IMR-90 (cell line): ENCODE results near the gene ATIC. TPM values are rescaled to one million over a fixed set of nuclear protein-coding genes. Genes with fewer than 3 reads are reported as not detected.

Source experiments
- ATAC-seq: fragments of 200-7000 bp; cut with Tn5 transposase; 2 replicates; pipeline ENCODE4 v1.9.1; 2020; ENCODE audit warnings: low read depth, mild to moderate bottlenecking, moderate library complexity
- BruUV-seq: library from RNA; stranded (reverse); fragments of 400-500 nt; replicated peaks from 2 replicates; lab custom pipeline; 2021; lab: Mats Ljungman, UMichigan
- CTCF ChIA-PET: fragments of 300-600 bp; formaldehyde crosslinking; extraction: SDS; loops from one replicate; lab custom pipeline; 2021; ENCODE audit warnings: antibody characterized with exemption; lab: Yijun Ruan, JAX
- POLR2A ChIA-PET: fragments of 300-600 bp; sonication (Branson Sonifier 250); formaldehyde crosslinking; loops from one replicate; lab custom pipeline; 2022; ENCODE audit warnings: antibody characterized with exemption; ENCODE audit not compliant: unreplicated experiment; lab: Charles Lee
- DNase-seq: peaks from one replicate; pipeline ENCODE4 v3.0.0; 2013
- H2AFZ ChIP-seq: replicated peaks from 2 replicates; pipeline ENCODE3; 2013; ENCODE audit warnings: low read length, mild to moderate bottlenecking; ENCODE audit not compliant: poor library complexity
- H2AK5ac ChIP-seq: 2 replicates; pipeline ENCODE4 v1.6.1; 2013; ENCODE audit warnings: low read depth, low read length, inconsistent platforms
- H2AK9ac ChIP-seq: replicated peaks from 2 replicates; pipeline ENCODE3; 2013; ENCODE audit warnings: mild to moderate bottlenecking, low read depth, low read length, moderate library complexity; ENCODE audit not compliant: poor library complexity
- H2BK120ac ChIP-seq: 2 replicates; pipeline ENCODE4 v1.6.1; 2013; ENCODE audit warnings: low read depth, low read length, inconsistent platforms
- H2BK15ac ChIP-seq: 3 replicates; pipeline ENCODE4 v1.6.1; 2013; ENCODE audit warnings: low read depth, low read length, inconsistent platforms
- H2BK20ac ChIP-seq: 2 replicates; pipeline ENCODE4 v1.6.1; 2013; ENCODE audit warnings: low read depth, mild to moderate bottlenecking, inconsistent platforms, low read length, moderate library complexity
- H2BK5ac ChIP-seq: 2 replicates; pipeline ENCODE4 v1.6.1; 2013; ENCODE audit warnings: mild to moderate bottlenecking, low read depth, low read length, inconsistent platforms; ENCODE audit not compliant: poor library complexity, severe bottlenecking
- H3K14ac ChIP-seq: replicated peaks from 2 replicates; pipeline ENCODE4 v1.6.1; 2013; ENCODE audit warnings: low read depth, low read length, inconsistent platforms
- H3K18ac ChIP-seq: 2 replicates; pipeline ENCODE4 v1.6.1; 2013; ENCODE audit warnings: low read depth, low read length, control low read depth
- H3K23ac ChIP-seq: 2 replicates; pipeline ENCODE4 v1.6.1; 2013; ENCODE audit warnings: low read depth, low read length, inconsistent platforms
- H3K27ac ChIP-seq: 2 replicates; pipeline ENCODE4 v1.5.1; 2013; ENCODE audit warnings: mild to moderate bottlenecking, control low read depth, low read length; ENCODE audit not compliant: insufficient read depth
- H3K27me3 ChIP-seq: 2 replicates; pipeline ENCODE4 v1.6.1; 2013; ENCODE audit warnings: low read length; ENCODE audit not compliant: control insufficient read depth, insufficient read depth
- H3K36me3 ChIP-seq: 2 replicates; pipeline ENCODE4 v1.6.1; 2013; ENCODE audit warnings: low read length, mixed read lengths; ENCODE audit not compliant: control insufficient read depth, insufficient read depth
- H3K4ac ChIP-seq: 2 replicates; pipeline ENCODE4 v1.6.1; 2013; ENCODE audit warnings: low read depth, low read length, inconsistent platforms
- H3K4me1 ChIP-seq: 2 replicates; pipeline ENCODE4 v1.6.1; 2013; ENCODE audit warnings: low read length, mixed read lengths; ENCODE audit not compliant: control insufficient read depth, insufficient read depth
- H3K4me2 ChIP-seq: 2 replicates; pipeline ENCODE4 v1.6.1; 2013; ENCODE audit warnings: low read depth, mild to moderate bottlenecking, control low read depth, low read length, moderate library complexity
- H3K4me3 ChIP-seq: 2 replicates; pipeline ENCODE4 v1.5.1; 2013; ENCODE audit warnings: low read depth, mild to moderate bottlenecking, control low read depth, low read length, moderate library complexity; ENCODE audit not compliant: insufficient read depth
- H3K56ac ChIP-seq: 2 replicates; pipeline ENCODE4 v1.6.1; 2013; ENCODE audit warnings: low read length, inconsistent platforms; ENCODE audit not compliant: insufficient read depth; ENCODE audit errors: extremely low read depth
- H3K79me1 ChIP-seq, 2 experiments: 2 replicates each; pipeline ENCODE4 v1.6.1; 2013; ENCODE audit warnings: low read length in 2 of 2, inconsistent platforms in 1 of 2, low read depth in 1 of 2
- H3K9ac ChIP-seq: 2 replicates; pipeline ENCODE4 v1.6.1; 2013; ENCODE audit warnings: low read depth, low read length, control low read depth
- H3K9me1 ChIP-seq: 2 replicates; pipeline ENCODE4 v1.6.1; 2013; ENCODE audit warnings: low read length, inconsistent platforms; ENCODE audit not compliant: insufficient read depth
- H3K9me3 ChIP-seq: 2 replicates; pipeline ENCODE4 v1.6.1; 2013; ENCODE audit warnings: low read length; ENCODE audit not compliant: control insufficient read depth, insufficient read depth
- H4K20me1 ChIP-seq: 2 replicates; pipeline ENCODE4 v1.6.1; 2013; ENCODE audit warnings: low read length, inconsistent platforms; ENCODE audit not compliant: insufficient read depth
- H4K5ac ChIP-seq: 2 replicates; pipeline ENCODE4 v1.6.1; 2013; ENCODE audit warnings: mild to moderate bottlenecking, low read depth, low read length, control low read depth
- H4K8ac ChIP-seq, 2 experiments: 2 replicates each; pipeline ENCODE4 v1.6.1; 2013; ENCODE audit warnings: low read depth in 2 of 2, low read length in 2 of 2, control low read depth in 1 of 2, inconsistent platforms in 1 of 2
- H4K91ac ChIP-seq: 2 replicates; pipeline ENCODE4 v1.6.1; 2013; ENCODE audit warnings: low read depth, low read length, inconsistent platforms; ENCODE audit not compliant: insufficient read depth
- BHLHE40 ChIP-seq: fragments of 150-350 bp; IDR thresholded peaks from 2 replicates; pipeline ENCODE4 v1.6.1; 2016; ENCODE audit warnings: mild to moderate bottlenecking, low read depth, low read length
- CHD1 ChIP-seq: IDR thresholded peaks from 2 replicates; pipeline ENCODE4 v1.6.1; 2012; ENCODE audit warnings: low read depth, low read length, improper control_type of control experiment
- CTCF ChIP-seq: conservative IDR thresholded peaks from 2 replicates; pipeline ENCODE4 v1.5.1; 2012; ENCODE audit warnings: mild to moderate bottlenecking, low read depth, low read length, improper control_type of control experiment
- ELK1 ChIP-seq: fragments of 150-350 bp; IDR thresholded peaks from 2 replicates; pipeline ENCODE4 v1.6.1; 2016; ENCODE audit warnings: low read depth, mild to moderate bottlenecking, low read length, moderate library complexity, borderline replicate concordance
- MAFK ChIP-seq: IDR thresholded peaks from 2 replicates; pipeline ENCODE4 v1.6.1; 2012; ENCODE audit warnings: low read depth, low read length, improper control_type of control experiment
- RAD21 ChIP-seq: IDR thresholded peaks from 2 replicates; pipeline ENCODE4 v1.6.1; 2012; ENCODE audit warnings: low read length, improper control_type of control experiment
- RCOR1 ChIP-seq: IDR thresholded peaks from 2 replicates; pipeline ENCODE4 v1.6.1; 2012; ENCODE audit warnings: mild to moderate bottlenecking, low read length, improper control_type of control experiment; ENCODE audit not compliant: insufficient replicate concordance
- RFX5 ChIP-seq: IDR thresholded peaks from 2 replicates; pipeline ENCODE4 v1.8.0; 2012; ENCODE audit warnings: low read depth, mild to moderate bottlenecking, low read length, moderate library complexity
- USF2 ChIP-seq: fragments of 150-350 bp; IDR thresholded peaks from 2 replicates; pipeline ENCODE4 v1.6.1; 2017; ENCODE audit warnings: mild to moderate bottlenecking, antibody characterized with exemption, low read length, low read depth
- WGBS, 2 experiments: methylation state at CpG; one replicate each; pipeline versions ENCODE4 v1.1.5 to v1.1.7; 2013; ENCODE audit warnings: missing lambda C conversion rate in 2 of 2; ENCODE audit not compliant: insufficient read length in 1 of 2; ENCODE audit errors: extremely low coverage in 2 of 2; 5-methylcytosine and 5-hydroxymethylcytosine counted together
- dilution Hi-C: fragments of 300-500 bp; cut with HindIII; formaldehyde crosslinking; loops from one replicate; pipeline ENCODE4 v1.14.3; 2018; ENCODE audit warnings: low sequenced_read_pairs; ENCODE audit not compliant: unreplicated experiment
- in situ Hi-C: fragments of 300-500 bp; cut with MboI; formaldehyde crosslinking; loops from 3 replicates; pipeline ENCODE4 v1.14.3; 2019; ENCODE audit warnings: low sequenced_read_pairs, inconsistent platforms, mixed read lengths
- intact Hi-C: fragments of 100-400 bp; cut with micrococcal nuclease; formaldehyde crosslinking; loops from 2 replicates; pipeline ENCODE4 v1.10.0; 2022
- polyA plus RNA-seq, 3 experiments: library from polyadenylated mRNA; depleted of rRNA; stranded (reverse); fragments of >200 nt; gene quantifications; 2 replicates each; pipeline ENCODE4 v1.2.3, GENCODE V29; 2012; ENCODE audit warnings: low replicate concordance in 1 of 3
- total RNA-seq: library from RNA; depleted of rRNA; stranded (reverse); fragments of >200 nt; gene quantifications from 2 replicates; pipeline ENCODE4 v1.2.3, GENCODE V29; 2012

Gene ATIC
- total and polyA plus RNA-seq, 2 of the 4 experiments (the other 2 are of a cell fraction), result 30.5 to 101 TPM

DNA sequence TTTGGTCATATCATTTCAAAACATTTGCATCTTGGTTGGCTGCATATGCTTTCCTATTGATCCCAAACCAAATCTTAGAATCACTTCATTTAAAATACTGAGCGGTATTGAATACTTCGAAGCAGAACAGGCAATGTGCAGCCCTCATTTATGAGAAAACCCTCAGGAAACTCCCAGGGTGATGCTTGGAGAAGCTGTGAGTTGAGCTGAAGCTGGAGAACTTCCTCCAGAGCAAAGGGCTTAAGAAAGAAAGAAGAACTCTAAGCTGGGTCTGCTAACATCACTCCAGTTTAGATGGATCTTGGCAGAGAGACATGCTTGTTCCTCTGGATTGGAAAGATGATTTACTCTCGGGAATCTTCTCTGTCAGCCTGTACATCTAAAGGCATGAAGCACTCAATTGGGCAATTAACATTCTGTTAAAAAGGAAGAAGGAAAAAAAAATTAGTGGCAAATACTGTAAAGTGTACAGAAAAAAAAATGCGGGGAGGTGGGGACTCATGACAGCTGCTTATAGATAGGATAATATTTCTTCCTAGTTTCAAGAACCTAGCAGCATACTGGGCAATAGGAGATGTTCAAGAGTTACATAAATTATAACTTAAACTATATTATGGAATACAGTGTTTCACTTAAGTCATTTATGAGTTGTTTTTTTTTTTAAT, 49.5 kb downstream of the ATIC start:
- CTCF ChIA-PET, result interaction anchor here (0.6 kb wide), 1 partner anchor 1157 kb away, joined by 3 read pairs; no protein-coding TSS in a partner anchor
- TF ChIP-seq RCOR1 (no peak), USF2 (no peak), CTCF (no peak), RAD21 (no peak), ELK1 (no peak), MAFK (no peak), CHD1 (no peak), BHLHE40 (no peak), RFX5 (no peak)
- no peak overlapping the region for H2BK5ac ChIP-seq
- H3K4me2 ChIP-seq, result no peak overlapping the region
- no peak overlapping the region for H2AK9ac ChIP-seq
- H3K79me1 ChIP-seq, result peaks cover 8 to 12% of the 10 kb centered on the region in 2 experiments; a peak in 2 of 4 replicates
- no peak overlapping the region for H3K9ac ChIP-seq
- H3K36me3 ChIP-seq, result peaks cover 54% of the 10 kb centered on the region
- H2BK120ac ChIP-seq, result no peak overlapping the region
- POLR2A ChIA-PET, result no interaction called here
- H2BK20ac ChIP-seq, result no peak overlapping the region
- no peaks in the 10 kb centered on the region for H3K27me3 ChIP-seq
- H4K91ac ChIP-seq, result no peak overlapping the region
- no peak overlapping the region for H4K8ac ChIP-seq
- ATAC-seq (no peak), DNase-seq (peak; percentile 8)
- H3K4ac ChIP-seq, result no peak overlapping the region
- peaks cover 22% of the 10 kb centered on the region for H4K20me1 ChIP-seq
- no CpG with 5 or more reads among the region's 4 CpGs for WGBS, 2 experiments
- no peak overlapping the region for H3K14ac ChIP-seq
- intact Hi-C loops, result no loop called here
- TSS peak; percentile 100 for BruUV-seq
- no peak overlapping the region for H2AK5ac ChIP-seq
- dilution Hi-C loops, result no loop called here
- no peak overlapping the region for H3K27ac ChIP-seq
- in situ Hi-C loops, result no loop called here
- no peak overlapping the region for H3K23ac ChIP-seq
- H3K4me1 ChIP-seq, result 0 out of 2 replicates have a peak, but pooled peaks cover 1% of the 10 kb centered on the region
- no peak overlapping the region for H3K56ac ChIP-seq
- no peak overlapping the region for H3K4me3 ChIP-seq
- no peaks in the 10 kb centered on the region for H3K9me3 ChIP-seq
- H4K5ac ChIP-seq, result no peak overlapping the region
- H3K18ac ChIP-seq, result no peak overlapping the region
- no peak overlapping the region for H2AFZ ChIP-seq
- H2BK15ac ChIP-seq, result no peak overlapping the region
- H3K9me1 ChIP-seq, result peaks cover 2% of the 10 kb centered on the region; the same call in 1 of the 2 replicates
